GM23338 (cell line): Measurements from ENCODE around the gene PSPN.

Source experiments
- CREB1 ChIP-seq: fragments of 250-450 bp; sonication (Bioruptor Pico); IDR thresholded peaks from 2 replicates; pipeline ENCODE4 v1.5.0; 2020; ENCODE audit warnings: low read depth, mild to moderate bottlenecking, moderate library complexity
- CTCF ChIP-seq, 2 experiments: fragments of 200-600 bp in 1 of 2; sonication (generic) in 1 of 2; conservative IDR thresholded peaks; 2 replicates each; pipeline versions ENCODE4 v1.5.1 to v1.6.1; 2016 to 2017; ENCODE audit warnings: antibody characterized with exemption in 2 of 2, low read depth in 2 of 2, mild to moderate bottlenecking in 2 of 2, moderate library complexity in 1 of 2
- EZH2 ChIP-seq: fragments of 200-600 bp; sonication (generic); IDR thresholded peaks from one replicate; pipeline ENCODE4 v1.8.0; 2017; ENCODE audit warnings: antibody characterized with exemption, mild to moderate bottlenecking, low read depth; ENCODE audit not compliant: unreplicated experiment
- EZH2phosphoT487 ChIP-seq: fragments of 200-600 bp; sonication (generic); IDR thresholded peaks from one replicate; pipeline ENCODE4 v1.8.1; 2018; ENCODE audit warnings: antibody characterized with exemption; ENCODE audit not compliant: unreplicated experiment
- JUNB ChIP-seq: IDR thresholded peaks from one replicate; pipeline ENCODE4 v1.6.1; 2016; ENCODE audit warnings: antibody characterized with exemption; ENCODE audit not compliant: unreplicated experiment
- NANOG ChIP-seq: IDR thresholded peaks from 2 replicates; pipeline ENCODE4 v1.6.1; 2016; ENCODE audit warnings: antibody characterized with exemption, borderline replicate concordance
- POLR2AphosphoS5 ChIP-seq: IDR thresholded peaks from 2 replicates; pipeline ENCODE4 v1.6.1; 2016; ENCODE audit warnings: antibody characterized with exemption, low read depth
- REST ChIP-seq: IDR thresholded peaks from one replicate; pipeline ENCODE4 v1.6.1; 2018; ENCODE audit warnings: antibody characterized with exemption; ENCODE audit not compliant: unreplicated experiment
- STAT1 ChIP-seq: IDR thresholded peaks from one replicate; pipeline ENCODE4 v1.6.1; 2016; ENCODE audit warnings: antibody characterized with exemption; ENCODE audit not compliant: unreplicated experiment
- ZNF114 ChIP-seq: fragments of 250-450 bp; sonication (Bioruptor Pico); IDR thresholded peaks from 2 replicates; pipeline ENCODE4 v1.5.0; 2020; ENCODE audit warnings: mild to moderate bottlenecking, moderate library complexity
- ZNF462 ChIP-seq: fragments of 250-450 bp; sonication (Bioruptor Pico); IDR thresholded peaks from 2 replicates; pipeline ENCODE4 v1.5.0; 2020; ENCODE audit warnings: mild to moderate bottlenecking, moderate library complexity

- TF ChIP-seq JUNB: no peak
- TF ChIP-seq EZH2: no peak
- no peak for TF ChIP-seq CTCF (conservative IDR thresholded peaks at IDR 0.05; ENCODE audit: low read depth in 2 of 2)
- no peak for TF ChIP-seq POLR2AphosphoS5
- no peak for TF ChIP-seq NANOG
- no peak for TF ChIP-seq EZH2phosphoT487
- TF ChIP-seq REST: no peak
- no peak for TF ChIP-seq ZNF114 (CRISPR knock-in tag)
- TF ChIP-seq CREB1: no peak
- no peak for TF ChIP-seq ZNF462
- TF ChIP-seq STAT1: no peak
Measured at GRCh38 chr19:6402058-6402457, 26.3 kb upstream of the PSPN start.
